Stimulated activated CD8-positive, alpha-beta memory T cell treated with anti-CD3 and anti-CD28 coated beads, Interleukin-7, amount 100 ng/mL, for 24 hours (primary cell): ENCODE measurements around the gene MYOCD.
"Not testable (repeated sequence)": the region's sequence is repeated elsewhere in the genome, so short reads cannot be mapped to it uniquely, and the experiment has no call there.

ENCODE experiments used
- DNase-seq: peaks from one replicate; pipeline ENCODE4 v3.0.0-alpha.2; 2020; ENCODE audit warnings: low read depth

MYOCD gene, protein sequence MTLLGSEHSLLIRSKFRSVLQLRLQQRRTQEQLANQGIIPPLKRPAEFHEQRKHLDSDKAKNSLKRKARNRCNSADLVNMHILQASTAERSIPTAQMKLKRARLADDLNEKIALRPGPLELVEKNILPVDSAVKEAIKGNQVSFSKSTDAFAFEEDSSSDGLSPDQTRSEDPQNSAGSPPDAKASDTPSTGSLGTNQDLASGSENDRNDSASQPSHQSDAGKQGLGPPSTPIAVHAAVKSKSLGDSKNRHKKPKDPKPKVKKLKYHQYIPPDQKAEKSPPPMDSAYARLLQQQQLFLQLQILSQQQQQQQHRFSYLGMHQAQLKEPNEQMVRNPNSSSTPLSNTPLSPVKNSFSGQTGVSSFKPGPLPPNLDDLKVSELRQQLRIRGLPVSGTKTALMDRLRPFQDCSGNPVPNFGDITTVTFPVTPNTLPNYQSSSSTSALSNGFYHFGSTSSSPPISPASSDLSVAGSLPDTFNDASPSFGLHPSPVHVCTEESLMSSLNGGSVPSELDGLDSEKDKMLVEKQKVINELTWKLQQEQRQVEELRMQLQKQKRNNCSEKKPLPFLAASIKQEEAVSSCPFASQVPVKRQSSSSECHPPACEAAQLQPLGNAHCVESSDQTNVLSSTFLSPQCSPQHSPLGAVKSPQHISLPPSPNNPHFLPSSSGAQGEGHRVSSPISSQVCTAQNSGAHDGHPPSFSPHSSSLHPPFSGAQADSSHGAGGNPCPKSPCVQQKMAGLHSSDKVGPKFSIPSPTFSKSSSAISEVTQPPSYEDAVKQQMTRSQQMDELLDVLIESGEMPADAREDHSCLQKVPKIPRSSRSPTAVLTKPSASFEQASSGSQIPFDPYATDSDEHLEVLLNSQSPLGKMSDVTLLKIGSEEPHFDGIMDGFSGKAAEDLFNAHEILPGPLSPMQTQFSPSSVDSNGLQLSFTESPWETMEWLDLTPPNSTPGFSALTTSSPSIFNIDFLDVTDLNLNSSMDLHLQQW

DNA sequence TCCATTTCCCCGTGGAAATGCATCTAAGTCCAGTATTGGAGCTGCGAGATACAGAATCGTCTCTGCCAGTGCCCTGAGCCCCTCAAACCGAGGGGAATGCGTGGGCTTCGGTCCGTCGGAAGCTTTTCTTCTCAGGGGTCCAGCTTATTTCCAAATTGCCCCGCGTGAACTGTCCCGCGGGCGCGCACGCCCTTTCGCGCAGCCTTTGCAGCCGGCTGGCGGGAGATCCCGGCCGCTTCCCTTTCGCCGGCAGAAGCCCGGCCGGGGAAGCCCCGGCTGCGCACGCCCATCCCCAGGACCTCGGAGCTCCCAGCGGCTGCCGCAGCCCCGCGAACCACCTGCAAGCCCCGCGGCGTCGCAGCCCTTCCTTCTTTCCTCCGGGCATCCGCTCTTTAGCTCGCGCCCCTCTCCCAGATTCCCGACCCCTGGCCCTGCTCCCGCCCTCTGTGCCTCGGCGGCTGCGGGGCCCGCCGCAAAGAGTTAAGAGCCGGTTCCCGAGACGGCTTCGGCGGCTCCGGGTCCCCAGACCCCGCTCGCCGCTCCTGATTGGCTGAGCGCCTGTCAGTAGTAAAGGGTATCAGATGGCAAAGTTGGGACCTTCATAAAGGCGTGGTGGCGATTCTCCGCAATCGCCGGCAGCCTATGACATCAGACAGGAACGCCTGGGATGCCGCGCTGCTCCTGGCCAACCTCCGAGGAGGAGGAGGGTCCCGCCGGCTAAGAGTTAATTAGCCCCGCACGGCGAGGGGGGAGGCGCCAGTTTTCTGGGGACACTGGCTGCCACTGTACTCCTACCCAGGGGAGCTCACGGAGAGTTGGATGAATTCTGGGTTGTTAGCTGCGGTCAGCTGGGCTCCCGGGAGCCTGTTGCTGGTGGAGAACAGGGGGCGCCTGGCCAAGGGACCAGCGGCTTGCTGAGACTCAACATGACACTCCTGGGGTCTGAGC is at the start of gene MYOCD:
Gene MYOCD, plus strand, starts transcription at position 628 of the 948 bp plus-strand sequence. Its CDS starts 299 bp downstream, at position 927.
- DNase-seq: no peak

DNA sequence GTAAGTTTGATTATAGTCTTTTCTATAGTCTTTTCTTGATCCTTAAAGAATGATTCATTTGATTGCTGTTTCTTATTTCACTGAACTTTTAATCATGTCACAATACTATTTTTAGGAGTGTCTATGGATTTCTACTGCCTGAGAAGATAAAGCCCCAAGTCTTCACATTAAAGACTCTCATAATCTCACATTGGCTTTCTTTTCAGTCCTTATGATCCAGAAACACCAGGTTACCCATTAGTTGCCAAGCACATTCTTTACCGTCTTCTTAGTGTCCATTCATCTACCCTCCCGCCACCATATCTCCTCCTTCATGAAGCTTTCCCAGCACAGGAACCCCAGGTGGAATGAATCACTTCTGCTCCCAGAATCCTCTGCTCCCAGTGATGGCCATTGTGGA is 49.5 kb upstream of the MYOCD start:
- DNase-seq: no peak

DNA sequence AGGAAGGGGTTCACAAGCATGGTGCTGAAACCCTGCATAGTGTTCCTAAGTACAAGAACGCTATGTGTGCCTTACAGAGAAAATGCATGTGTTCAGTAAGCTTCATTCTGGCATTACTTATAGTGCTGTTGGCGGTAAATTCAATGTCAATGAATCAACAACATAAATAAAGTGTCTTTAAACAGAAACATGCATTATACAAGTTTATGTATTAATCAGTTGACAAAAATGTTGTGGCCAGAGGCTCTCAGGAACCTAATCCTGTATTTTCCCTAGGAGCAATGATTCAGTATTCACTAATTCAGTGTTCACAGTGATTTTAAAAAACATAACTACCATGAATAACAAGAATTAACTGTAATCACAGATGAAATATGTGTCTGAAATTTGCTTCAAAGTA is 47.1 kb upstream of the MYOCD start:
- DNase-seq: no peak

DNA sequence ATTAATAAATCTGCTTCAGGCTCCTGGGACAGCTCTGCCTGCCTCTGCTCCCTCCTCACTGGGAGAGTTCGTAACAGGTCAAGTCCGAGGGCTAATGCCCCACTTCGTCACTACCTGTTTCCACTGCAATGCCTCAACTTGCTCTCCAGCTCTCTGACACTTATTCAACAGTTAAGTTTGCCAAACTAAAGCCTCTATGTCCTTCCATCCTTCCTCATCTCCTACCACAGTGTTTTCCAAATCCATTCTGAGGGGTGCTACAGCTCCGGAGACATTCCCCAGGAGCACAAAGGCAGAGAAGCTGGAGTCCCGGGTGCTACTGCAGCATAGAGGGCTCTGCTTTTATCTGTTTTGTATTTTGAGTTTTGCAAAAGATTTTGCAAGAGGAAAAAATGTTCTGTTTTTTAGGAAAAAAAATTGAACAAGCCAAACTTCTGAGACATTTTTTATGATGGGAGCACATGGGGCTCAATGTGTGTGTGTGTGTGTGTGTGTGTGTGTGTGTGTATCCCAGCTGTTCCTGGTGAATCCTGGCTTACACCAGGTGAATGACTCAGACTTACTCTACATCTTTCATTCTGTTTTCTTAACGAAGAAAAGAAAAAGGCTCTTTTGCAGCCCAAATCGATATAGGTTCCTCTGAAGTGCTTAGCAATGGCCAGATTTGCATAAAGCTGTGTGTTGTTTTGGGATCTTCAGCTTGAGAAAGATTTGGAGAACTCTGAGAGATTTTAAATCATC is 46.1 kb upstream of the MYOCD start:
- no peak for DNase-seq

DNA sequence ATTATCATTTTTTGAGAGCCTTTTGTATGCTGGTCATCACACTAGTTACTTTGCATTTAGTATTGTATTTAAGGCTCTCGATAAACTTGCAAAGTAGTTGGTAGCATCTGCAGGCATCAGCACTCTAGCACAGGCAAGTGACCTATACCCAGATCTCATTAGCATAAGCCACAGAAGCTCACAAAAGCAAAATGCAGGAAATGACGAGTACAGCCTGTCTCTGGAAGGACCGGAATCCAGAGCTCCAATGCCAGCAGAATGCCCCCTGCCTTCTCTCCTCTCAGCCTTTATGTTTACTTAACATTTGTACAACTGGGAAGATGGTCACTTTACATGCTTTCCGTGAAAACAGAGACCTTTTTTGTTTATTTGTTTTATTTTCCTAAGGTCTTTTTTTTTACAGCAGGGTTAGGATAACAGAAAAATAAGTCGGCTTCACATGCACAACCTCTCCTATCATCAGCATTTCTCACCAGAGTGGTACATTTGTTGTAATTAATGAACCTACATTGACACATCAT is 45.4 kb upstream of the MYOCD start:
- no peak for DNase-seq

DNA sequence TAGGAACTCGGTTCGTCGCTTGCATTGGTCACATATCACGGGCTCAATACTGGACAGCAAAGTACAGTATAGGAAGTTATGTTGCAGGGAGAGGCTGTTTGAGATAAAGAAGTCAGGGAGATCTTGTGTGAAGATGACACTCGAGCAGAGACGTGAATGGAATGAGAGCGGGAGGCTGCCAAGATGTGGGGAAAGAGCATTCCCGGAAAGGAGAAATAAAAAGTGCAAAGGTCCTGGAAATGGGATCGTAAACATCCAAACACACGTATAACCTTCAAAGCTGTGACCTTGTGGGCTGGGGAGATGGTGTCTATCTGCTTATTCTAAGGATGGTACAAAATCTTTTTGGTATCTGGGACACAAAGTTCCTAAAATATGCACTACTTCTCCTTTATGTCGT is 43.0 kb upstream of the MYOCD start:
- DNase-seq: no peak

DNA sequence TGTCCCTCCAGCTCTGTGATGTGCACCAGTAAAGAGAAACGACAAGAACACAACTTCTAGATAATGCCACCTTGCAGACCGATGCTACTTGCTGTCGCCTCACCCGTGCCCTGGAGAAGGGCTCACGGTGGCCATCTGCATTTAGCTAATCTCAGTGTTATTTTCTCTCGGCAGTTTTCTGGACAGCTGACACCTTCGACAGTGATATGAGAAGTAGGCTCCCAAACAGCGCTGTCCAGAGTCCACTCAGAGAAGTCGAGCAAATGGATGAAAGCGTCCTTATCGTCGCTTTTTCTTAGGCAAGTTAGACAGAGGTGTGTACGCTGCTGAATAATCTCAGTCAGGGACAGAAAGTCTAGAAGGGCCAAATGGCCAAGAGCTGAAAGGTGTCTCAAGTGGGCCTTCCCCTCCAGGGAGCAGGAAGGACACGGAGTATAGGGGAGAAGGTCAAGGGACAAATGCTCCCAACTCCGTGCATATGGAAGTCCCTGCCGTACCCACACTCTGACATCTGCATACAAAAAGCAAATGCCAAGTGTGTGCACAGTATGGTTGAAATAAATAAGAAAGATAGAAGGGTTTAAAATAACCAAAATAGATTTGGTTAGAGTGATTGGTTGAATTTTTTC is 42.4 kb upstream of the MYOCD start:
- DNase-seq: no peak

DNA sequence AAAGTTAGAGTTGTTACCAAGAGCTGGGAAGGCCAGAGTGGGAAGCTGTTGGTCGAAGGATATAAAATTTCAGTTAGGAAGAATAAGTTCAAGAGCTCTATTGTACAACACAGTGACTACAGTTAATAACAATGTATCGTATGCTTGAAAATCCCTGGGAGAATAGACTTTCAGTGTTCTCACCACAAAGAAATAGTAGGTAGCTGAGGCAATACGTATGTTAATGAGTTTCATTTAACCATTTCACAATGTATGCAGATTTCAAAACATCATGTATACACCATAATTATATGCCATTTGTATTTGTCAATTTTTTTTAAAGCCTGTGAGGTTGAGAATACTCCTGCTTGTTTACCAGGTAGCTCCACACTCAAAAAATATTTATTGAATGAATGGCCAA is 41.5 kb upstream of the MYOCD start:
- DNase-seq: no peak

DNA sequence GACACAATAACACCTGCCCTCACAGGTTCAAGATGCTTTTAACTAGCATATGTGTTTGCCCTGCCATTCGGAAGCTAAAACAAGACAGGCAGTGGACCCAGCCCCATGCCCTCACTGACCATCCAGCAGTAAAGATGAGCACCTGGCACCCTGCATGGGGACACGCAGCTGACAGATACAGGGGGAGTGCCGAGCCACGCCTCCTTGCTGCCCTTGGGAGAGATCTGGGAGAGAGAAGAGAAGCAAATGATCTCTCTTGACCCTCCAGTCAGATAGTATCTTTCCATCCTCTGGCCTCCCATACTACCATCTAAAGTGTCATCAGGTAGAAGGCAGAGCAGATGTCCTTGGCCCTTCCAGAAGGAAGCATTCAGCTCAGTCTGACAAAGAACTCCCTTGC is 40.6 kb upstream of the MYOCD start:
- no peak for DNase-seq

DNA sequence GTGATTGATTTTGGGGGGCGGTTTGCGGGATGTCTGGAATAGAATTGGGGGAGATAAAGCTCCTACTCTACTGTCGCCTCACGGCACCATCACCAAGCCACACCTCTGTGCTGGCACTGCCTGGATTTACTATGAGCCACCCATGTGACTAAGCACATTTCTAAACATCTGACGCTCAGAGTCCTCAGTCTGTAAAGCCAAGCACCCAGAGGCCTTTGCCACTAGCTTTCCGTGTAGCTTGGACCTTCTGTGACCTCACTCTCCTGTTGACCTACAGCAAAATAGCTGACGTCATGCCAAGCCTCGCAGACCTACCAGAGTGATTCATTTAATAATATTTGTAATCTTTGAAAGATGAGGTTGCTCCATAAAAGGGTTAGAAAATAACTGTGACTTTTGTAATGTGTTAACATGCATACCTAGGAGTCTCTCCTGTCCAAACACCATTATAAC is 38.5 kb upstream of the MYOCD start:
- no peak for DNase-seq

DNA sequence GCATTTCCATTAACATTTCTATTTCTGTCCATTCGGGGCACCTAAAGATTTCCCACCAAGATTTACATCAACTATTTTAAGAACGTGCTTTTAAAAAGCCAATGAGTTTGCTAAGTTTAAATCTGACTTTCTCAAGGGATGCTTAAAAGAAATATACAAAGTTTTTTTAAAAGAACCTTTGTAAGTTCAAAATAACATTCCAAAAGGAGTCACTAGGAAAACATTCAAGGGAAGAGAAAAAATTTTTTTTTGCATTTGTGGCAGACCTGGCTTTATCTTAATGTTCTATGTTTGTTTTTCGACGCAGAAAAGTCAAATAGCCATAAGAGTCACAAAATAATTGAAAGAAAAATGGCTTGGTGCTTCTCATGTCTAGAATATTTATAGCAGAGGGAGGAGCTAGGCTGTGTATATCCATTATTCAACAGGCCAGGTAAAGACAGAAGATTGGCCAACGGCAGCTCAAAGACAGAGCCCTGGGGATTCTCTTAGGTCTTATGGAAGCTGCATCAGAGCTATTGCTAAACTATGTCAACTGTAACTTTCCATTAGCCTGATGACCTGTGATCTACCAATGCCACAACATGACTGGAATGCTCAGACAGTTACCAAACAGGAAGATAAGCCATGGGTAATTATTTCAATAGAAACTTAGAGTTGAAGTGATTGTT is 37.8 kb upstream of the MYOCD start:
- DNase-seq: no peak

DNA sequence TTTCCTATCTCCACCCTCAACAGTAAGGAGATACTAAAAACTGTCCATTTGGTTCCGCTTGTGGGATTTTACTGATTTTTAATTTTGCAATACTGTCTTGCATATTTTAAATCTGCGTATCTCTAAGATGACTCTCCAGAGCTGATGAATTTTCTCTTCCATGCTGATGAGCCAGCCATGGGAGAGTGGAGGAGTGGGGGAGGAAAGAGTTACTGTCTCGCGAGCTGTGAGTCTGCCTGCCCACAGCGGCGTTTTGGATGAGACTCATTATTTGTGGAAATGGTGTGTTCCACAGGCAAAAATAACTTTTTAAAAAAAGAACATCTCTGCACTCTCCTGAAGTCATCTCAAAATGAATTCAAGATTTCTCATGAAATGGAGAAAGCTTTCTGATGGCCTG is 34.6 kb upstream of the MYOCD start:
- no peak for DNase-seq

DNA sequence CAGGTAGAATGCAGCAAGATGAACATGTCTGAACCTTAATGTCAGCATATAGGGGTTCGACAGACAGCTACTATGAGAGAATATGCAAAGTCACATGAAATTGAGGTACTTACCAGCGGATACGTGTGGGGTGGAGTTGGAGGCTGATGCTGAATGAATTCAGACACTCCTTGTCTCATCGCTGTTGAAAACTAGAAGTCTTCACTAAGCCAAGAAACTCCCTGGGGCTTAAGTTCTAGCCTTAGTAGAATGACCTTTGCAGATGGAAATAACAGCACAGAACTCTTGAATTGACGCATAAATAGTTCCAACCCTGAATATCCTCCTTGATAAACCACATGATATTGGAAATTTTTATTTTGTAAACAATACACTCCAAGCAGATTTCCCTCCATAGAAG is 32.9 kb upstream of the MYOCD start:
- DNase-seq: no peak

DNA sequence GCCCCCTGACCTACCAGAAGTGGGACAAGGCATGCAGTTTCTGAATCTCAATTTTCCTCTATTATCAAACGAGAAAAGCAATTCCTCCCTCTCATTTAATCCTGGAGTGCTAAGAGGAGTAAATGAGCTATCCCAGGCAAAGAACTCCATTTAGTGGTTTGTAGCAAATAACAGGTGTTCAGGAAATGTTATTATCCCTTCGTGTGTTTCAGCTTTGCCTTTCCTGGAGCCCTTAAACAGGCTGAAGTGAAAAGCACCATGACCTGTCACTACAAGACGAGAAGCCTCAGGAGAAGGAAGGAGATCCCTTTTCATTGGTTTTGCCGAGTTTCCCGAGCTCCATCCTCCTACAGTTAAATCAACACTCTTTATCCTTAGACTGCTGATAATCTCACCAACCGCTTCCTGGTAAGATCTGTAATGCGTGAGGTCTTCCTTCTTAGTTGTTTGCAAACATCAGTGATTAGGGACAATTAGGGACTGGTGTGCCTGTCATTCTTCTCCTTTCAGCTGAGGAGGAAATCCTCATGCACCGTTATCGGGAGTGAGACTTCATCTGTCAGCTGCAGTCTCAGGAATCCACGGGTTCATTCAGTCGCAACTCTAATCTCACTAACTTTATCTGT is 30.8 kb upstream of the MYOCD start:
- DNase-seq: no peak

DNA sequence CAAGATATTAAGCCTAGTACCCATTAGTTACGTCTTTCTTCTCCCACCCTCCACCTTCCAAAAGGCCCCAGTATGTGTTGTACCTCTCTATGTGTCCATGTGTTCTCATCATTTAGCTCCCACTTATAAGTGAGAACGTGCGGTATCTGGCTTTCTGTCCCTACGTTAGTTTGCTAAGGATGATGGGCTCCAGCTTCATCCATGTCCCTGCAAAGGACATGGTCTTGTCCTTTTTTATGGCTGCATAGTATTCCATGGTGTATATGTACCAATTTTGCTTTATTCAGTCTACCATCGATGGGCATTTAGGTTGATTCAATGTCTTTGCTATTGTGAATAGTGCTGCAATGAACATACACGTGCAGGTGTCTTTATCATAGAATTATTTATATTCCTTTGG is 29.7 kb upstream of the MYOCD start:
- not testable (repeated sequence) for DNase-seq

DNA sequence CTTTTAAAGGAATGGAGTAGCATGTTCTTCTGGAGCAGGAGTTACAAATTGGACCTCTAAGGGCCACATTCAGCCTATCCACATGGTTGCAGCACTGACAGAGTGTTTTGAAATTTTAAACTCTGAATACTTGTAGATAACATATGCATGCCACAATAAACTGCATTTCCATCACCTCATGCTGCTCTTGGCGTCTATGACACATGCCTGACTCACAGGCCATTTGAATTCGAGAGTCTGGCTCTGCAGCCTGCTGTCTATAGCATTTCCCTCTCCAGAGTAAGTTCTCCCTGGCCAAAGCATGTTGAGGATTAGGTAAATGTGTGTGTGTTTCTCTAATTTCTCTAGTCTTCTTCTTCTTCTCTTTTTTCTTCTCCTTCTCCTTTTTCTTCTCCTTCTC is 28.7 kb upstream of the MYOCD start:
- no peak for DNase-seq

DNA sequence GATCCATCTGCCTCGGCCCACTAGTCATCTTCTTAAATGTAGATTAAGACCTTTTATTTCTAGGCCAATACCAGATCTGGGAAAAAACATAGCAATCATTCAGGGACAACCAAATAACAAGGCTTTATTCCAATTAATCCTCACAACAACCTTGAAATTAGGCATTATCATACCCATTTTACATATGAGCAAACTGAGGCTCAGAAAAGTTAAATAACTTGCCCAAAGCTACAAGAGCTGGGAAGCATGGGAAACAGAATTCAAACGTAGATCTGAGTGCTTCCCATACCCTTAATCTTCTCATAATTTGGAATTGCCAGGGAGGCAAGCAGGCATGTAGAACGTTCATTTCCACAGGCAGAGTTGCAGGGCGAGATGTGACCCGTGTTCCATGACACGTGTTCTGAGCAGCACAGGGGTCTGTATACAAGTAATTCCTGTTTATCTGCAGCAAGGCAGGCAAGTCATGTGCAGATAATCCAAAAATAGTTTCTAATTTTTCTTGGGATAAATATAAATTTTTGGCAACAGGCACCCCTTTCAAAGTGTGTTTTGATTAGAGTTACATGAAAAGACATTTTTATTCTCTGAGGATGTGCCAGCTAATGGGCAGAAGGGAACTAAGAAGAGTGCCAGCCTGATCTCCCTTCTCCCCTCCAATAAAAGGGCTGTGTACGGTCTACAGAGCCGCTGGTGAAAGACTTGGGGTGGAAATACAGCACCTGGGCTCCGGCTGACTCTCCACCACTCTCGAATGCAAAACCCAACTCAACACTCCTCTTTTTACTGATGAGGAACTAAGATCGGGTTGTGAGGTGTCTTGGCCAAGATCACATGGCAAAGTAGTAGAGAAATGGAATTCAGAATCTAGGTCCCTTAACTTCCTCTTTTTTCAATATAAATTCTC is 27.7 kb upstream of the MYOCD start:
- DNase-seq: no peak

DNA sequence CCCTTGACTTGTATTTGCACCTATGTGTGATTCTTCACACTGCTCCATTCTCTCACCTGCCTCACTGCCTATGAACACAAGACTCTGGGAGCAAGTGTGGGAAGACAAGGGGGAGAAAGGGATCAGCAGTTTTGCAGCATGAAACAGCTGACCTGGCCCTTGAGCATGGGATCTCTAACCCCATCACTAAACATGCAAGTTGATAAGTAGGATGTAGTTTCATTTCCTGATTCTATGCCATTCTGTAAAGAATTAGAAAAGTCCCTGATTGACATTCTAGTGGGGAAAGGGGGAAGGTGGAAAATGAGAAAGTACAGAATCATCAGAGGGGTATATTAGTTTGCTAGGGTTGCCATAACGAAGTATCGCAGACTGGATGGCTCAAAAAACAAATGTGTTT is 25.3 kb upstream of the MYOCD start:
- DNase-seq: no peak
